GM19467 (cell line): ENCODE data around the gene CTBP2.

Experiments
- ATAC-seq: cut with Tn5 transposase; IDR thresholded peaks from one replicate; pipeline ENCODE4 v1.9.1; 2021; ENCODE audit warnings: mild to moderate bottlenecking, moderate library complexity; ENCODE audit not compliant: unreplicated experiment

CTBP2 gene

DNA sequence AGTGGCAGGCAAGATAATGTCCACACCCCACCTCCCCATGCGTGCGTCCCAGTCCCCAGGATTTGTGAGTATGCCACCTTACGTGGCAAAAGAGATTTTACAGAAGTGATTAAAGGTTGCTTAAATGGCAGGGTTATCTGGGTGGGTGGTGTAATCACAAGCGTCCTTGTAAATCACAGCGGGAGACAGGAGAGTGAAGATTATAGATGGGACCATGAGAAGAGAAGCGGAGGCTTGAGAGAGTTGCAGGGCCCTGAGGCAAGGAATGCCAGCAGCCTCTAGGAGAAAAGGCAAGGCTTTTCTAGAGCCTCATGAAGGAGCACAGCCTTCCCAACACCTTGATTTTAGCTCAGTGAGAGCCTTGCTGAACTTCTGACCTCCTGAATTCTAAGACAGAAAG lies 208.2 kb downstream of the CTBP2 start:
- ATAC-seq = no peak

GRCh38 chr10:124949543-124949942 lies 210.8 kb downstream of the CTBP2 start:
- ATAC-seq = no peak

DNA sequence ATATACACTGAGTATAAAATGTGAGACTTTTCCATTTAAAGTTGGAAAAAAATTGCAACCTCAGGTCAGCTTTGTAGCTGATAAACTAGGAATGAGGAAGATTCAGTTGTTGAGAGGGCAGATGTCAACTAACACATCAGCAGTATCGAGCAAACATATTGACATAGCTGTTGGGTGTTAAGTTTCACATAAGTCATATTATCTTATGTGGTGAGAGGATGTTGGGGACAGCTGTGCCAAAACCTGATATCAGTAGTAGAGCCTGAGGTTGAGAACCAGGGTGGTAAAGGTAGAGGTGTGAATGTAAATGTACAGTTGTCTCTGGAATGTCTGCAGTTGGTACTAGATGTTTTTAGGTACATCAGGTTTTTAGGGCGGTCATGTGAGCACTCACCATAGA lies 213.4 kb downstream of the CTBP2 start:
- ATAC-seq = no peak

DNA sequence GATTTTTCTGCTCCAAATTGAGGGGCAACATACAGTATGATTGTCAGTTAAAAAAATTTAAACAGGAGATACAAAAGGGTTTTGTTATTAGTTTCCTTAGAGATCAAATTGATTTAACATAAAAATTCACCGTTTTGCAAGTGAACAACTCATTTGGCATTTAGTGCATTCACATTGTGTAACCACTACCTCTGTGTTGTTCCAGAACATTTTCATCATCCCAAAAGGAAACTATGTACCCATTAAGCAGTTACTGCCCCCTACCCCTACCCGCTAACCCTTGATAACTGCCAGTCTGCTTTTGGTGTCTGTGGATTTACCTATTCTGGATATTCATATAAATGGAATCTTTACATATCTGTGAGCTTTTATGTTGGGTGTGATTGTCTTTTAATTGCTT lies 215.4 kb downstream of the CTBP2 start:
- ATAC-seq = no peak

GRCh38 chr10:124943301-124944092 lies 216.9 kb downstream of the CTBP2 start:
- no peak for ATAC-seq

GRCh38 chr10:124942317-124943169 lies 217.8 kb downstream of the CTBP2 start:
- ATAC-seq = no peak

DNA sequence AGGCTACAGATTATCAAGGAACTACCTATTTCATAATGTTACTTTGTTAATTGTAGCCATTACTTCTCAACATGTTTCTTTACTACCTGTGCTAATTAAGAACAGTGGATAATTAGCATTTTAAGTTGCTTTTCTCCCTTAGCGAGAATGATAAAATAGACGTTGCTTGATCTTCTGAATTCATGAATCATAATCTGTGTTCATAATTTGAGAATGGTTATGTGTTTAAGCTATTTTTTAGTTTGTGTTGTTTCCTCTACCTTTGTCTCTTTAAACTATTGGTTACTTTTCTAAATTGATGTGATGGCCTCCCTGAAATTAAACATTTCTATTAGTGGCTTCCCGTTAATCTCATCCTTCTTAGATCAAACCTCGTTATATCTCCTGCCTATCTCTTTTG lies 218.5 kb downstream of the CTBP2 start, which contains the start of gene ZRANB1:
Gene ZRANB1 (plus strand): TSS at position 301 of the 400 bp plus-strand sequence. CDS start 371 bp downstream, outside the sequence.
- no peak for ATAC-seq

DNA sequence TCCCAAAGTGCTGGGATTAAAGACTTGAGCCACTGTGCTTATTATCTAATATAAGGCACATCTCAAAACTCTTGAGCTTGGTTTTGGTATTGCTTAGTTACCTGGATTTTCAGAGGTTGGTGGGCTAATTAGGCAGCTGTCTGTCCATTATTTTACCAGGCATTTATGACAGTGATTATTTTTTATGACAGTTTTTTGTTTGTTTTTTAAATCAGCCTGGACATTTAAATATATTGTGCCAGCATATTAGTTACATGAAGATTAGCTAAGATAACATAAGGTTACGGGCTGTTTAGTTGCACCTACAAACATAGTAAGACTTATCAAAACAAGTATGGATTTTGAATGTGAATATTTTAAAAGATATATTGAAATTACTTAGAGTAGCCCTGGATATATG lies 221.1 kb downstream of the CTBP2 start:
- ATAC-seq = no peak

DNA sequence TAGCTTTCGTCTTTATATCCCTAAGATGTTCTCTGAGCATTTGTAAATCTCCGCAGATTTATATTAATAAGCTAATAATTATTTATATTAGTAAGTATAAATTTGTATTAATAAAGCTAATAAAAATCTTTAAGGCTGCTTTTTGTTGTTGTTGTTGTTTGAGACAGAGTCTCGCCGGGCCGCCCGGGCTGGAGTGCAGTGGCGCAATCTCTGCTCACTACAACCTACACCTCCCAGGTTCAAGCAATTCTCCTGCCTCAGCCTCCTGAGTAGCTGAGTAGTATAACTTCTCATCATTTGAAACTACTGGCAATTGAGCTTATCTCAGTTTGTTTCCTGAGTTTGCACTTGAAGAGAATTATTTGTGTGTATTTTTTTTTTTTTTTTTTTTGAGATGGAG lies 223.6 kb downstream of the CTBP2 start:
- no peak for ATAC-seq

DNA sequence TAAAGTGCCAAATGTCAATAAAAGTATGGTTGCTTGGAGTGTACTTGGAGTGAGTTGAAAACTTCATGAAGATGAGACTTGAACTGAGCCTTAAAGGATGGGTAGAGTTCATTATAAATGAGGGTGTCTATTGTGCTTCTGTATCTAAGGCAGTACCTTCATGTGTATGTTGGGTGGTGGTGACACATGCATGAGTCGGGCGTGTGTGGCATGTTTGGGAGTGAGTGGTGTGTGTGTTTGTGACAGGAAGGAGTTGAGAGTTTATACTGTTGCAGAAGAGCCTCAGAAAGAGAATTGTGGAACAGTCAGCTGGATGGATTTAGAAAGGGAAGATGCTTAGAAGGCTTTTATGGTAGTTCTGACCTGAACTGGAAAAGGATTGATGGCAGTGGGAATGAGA lies 224.4 kb downstream of the CTBP2 start:
- ATAC-seq = no peak
